Measurements from ENCODE around the gene GPR143.

GRCh38 chrX:9683350-9683749, 82.3 kb downstream of the GPR143 start:
- TF ChIP-seq TAF1 (IDR thresholded peaks at IDR 0.05; ENCODE audit: borderline replicate concordance, insufficient read depth, low read length) (no peak), POLR2AphosphoS5 (IDR thresholded peaks at IDR 0.05; ENCODE audit: low read depth, low read length) (no peak), FOXP2 (optimal IDR thresholded peaks at IDR 0.05; ENCODE audit: borderline replicate concordance, extremely low read depth, extremely low read length, insufficient read depth) (no peak)

All from PFSK-1 (cell line).